Gastroesophageal sphincter (tissue), 3 donors: Measurements from ENCODE around the gene MKI67.

Experiments used
- POLR2A ChIP-seq, 2 donors: fragments of 450-650 bp; IDR thresholded peaks; one replicate each; pipeline ENCODE4 v1.6.1; 2017; ENCODE audit warnings: antibody characterized with exemption in 2 of 2, mild to moderate bottlenecking in 2 of 2, moderate library complexity in 1 of 2
- TF ChIP-seq, protein P1 (sequence below), 4 experiments: fragments of 200-600 bp in 2 of 4; fragments of 450-650 bp in 2 of 4; sonication (generic) in 1 of 4; IDR thresholded peaks; one replicate each; pipeline ENCODE4 v1.5.1; 2017 to 2019; ENCODE audit warnings: antibody characterized with exemption in 4 of 4, mild to moderate bottlenecking in 2 of 4, moderate library complexity in 2 of 4

GRCh38 chr10:128105383-128105782, 20.8 kb downstream of the MKI67 start:
- TF ChIP-seq, protein P1, sequence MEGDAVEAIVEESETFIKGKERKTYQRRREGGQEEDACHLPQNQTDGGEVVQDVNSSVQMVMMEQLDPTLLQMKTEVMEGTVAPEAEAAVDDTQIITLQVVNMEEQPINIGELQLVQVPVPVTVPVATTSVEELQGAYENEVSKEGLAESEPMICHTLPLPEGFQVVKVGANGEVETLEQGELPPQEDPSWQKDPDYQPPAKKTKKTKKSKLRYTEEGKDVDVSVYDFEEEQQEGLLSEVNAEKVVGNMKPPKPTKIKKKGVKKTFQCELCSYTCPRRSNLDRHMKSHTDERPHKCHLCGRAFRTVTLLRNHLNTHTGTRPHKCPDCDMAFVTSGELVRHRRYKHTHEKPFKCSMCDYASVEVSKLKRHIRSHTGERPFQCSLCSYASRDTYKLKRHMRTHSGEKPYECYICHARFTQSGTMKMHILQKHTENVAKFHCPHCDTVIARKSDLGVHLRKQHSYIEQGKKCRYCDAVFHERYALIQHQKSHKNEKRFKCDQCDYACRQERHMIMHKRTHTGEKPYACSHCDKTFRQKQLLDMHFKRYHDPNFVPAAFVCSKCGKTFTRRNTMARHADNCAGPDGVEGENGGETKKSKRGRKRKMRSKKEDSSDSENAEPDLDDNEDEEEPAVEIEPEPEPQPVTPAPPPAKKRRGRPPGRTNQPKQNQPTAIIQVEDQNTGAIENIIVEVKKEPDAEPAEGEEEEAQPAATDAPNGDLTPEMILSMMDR (IDR thresholded peaks at IDR 0.05) = no peak
- no peak for TF ChIP-seq POLR2A (IDR thresholded peaks at IDR 0.05)
